HG03139 (cell line): ENCODE results near the gene ATG9A.

Experiments used
- ATAC-seq: cut with Tn5 transposase; IDR thresholded peaks from one replicate; pipeline ENCODE4 v1.9.1; 2021; ENCODE audit not compliant: unreplicated experiment

ATG9A gene

DNA sequence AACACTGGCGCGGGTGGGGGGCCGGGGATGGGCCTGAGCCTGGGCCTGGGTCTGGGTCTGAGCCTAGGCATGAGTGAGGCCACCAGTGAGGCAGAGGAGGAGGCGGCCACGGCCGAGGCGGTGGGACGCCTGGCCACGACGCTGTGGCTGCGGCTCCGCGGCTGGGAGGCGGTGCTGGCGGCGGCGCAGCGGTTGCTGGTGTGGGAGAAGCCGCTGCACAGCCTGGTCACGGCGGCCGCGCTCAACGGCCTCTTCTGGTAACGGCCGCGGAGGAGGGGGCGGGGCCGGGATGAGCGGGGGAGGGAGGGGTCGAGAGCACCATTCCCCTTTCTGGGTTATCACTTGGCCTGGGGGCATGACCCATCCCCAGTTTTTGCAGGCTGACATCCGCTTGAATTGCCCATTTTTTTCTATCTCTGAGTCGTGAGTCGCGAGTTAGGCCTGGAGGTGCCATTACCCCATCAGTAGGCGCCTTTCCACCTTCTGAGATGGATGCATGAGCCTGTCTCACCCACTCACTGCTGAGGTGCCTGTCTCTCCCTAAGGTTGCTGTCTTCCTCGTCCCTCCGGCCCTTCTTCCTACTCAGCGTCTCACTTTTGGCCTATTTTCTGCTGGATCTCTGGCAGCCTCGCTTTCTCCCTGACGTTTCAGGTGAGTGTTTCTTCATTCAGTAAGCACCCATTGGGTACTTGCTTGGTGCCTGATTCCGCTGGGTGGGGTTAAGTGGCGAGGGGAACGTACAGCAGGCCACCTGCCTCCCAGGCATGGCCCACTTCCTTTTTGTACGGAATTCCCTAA is 50.9 kb downstream of the ATG9A start:
- peak; percentile 12 for ATAC-seq

- ATAC-seq, result peak; percentile 34
These were observed 51.7 kb downstream of the ATG9A start, which contains the start of gene RETREG2 for GRCh38 chr2:219177552-219178376. RETREG2 (plus strand) TSS chr2:219178275; CDS start chr2:219178353, 78 bp downstream.

- ATAC-seq, result peak; percentile 57
These were observed 52.5 kb downstream of the ATG9A start, which contains the start of gene CNPPD1 for GRCh38 chr2:219176818-219177551. CNPPD1 (minus strand) TSS chr2:219176925; CDS start chr2:219176828, 97 bp downstream.

GRCh38 chr2:219175928-219176817 is 53.3 kb downstream of the ATG9A start:
- ATAC-seq, result peak; percentile 27

- ATAC-seq, result no peak
These were observed 54.0 kb downstream of the ATG9A start for GRCh38 chr2:219175486-219175885.

- no peak for ATAC-seq
These were observed 54.6 kb downstream of the ATG9A start for GRCh38 chr2:219174801-219175200.

DNA sequence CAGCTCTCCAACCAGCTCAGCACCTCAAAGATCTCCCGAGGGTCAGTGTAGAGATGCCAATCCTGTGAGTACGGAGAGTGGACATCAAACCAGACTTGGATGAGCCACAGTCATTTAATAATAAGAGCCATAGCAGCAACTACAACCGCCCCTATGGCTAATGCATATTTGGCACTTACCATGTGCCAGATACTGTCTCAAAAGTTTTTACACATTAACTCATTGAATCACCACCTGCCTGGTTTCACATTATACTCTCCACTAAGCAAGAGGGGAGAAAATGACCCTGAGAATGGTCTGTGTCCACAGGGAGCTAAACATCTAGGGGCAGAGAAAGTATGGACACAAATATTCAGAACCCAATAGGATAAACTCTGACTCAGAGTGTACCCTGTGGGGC is 55.3 kb downstream of the ATG9A start:
- ATAC-seq, result no peak

DNA sequence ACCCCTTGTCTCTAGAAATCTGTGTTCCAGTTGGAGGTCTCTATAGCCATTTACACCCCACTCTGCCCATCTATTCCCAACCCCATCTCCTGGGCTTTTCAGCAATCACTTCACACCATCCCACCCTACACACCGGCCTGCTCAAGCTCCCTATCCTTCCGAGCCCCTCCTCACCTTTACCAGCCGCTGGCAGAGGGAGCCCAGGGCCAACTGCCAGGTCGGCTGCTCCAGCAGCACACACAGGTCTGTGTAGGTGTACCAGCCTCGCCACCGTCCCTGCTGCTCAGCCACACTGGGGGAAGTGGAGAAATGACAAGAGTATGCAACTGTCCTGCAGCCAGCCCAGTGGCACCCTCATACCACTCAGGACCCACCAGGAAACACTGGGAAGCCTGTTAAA is 56.3 kb downstream of the ATG9A start:
- no peak for ATAC-seq

DNA sequence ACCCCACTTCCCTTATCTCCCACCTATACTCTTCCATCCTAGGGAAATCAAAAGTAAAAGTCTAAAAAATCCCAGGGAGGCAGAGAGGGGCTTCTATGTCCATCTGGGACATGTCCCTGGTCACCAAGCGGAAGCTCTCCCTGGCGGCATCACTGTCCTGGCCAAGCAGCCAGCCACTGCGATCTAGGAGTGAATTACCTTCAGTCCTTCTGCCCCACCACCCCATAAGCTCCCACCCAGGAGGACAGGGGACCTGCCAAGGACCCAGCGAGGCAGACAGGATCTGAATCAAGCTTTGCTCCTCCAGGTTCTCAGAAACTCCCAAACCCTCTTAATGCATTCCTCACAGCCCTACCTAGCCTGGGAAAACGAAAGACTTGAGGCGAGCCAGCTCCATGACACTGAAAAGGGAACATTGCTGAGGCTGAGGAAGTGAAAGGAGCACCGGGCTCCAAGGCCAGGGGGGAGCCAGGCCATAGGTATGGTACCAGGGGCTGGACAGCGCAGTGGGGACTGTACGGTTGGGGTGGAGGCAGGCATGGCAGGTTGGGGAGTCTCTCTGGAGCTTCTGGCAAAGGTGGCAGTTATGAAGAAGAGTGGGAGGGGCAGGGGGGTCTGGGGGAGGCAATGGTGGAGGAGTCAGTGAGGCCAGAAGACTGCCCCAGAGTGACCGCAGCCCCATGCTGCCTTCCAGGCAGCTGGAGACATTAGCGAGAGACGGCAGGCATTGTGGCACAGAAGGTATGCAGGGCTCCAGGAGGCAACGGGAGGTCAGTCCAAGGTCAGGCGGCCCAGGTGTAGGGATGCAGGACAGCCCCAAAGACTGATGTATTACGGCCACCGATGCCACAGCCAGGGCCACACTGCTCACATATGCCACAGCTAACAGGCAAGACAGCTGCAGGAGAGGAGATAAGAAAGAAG is 56.9 kb downstream of the ATG9A start:
- ATAC-seq, result no peak

GRCh38 chr2:219171231-219171651 is 58.2 kb downstream of the ATG9A start:
- no peak for ATAC-seq

- no peak for ATAC-seq
These were observed 59.3 kb downstream of the ATG9A start, which contains the start of gene SLC23A3 for GRCh38 chr2:219169930-219170654. SLC23A3 (minus strand) TSS chr2:219170029; CDS start chr2:219169984, 45 bp downstream.
